HG03469 (cell line): ENCODE results near the gene PLEKHA8.

Experiments used
- ATAC-seq: cut with Tn5 transposase; IDR thresholded peaks from one replicate; pipeline ENCODE4 v1.9.1; 2021; ENCODE audit warnings: mild to moderate bottlenecking, moderate library complexity, moderate number of reproducible peaks; ENCODE audit not compliant: unreplicated experiment

PLEKHA8 gene

DNA sequence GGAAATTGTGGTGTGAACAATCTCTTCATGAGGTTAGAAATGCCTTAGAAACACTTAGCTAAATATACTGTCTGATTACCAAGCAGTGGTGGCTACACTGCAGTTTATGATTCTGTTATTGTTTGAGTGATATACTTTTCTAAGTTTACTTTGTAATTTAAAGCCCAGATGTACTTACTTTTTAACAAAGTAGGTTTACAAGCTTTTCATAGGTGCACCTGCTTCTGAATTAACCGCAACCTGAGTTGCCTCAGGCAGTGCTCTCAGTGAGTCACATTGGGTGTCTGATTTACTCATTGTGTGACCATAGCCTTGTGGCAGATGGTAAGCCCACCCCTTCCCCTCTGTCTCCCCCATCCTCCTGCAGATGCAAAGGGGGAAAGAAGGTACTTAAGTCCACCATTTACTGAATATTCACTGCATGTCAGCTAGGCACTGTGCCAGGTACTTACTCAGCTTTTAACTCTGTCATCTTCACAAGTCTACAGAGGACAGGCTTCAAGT lies 115.6 kb downstream of the PLEKHA8 start:
- no peak for ATAC-seq

DNA sequence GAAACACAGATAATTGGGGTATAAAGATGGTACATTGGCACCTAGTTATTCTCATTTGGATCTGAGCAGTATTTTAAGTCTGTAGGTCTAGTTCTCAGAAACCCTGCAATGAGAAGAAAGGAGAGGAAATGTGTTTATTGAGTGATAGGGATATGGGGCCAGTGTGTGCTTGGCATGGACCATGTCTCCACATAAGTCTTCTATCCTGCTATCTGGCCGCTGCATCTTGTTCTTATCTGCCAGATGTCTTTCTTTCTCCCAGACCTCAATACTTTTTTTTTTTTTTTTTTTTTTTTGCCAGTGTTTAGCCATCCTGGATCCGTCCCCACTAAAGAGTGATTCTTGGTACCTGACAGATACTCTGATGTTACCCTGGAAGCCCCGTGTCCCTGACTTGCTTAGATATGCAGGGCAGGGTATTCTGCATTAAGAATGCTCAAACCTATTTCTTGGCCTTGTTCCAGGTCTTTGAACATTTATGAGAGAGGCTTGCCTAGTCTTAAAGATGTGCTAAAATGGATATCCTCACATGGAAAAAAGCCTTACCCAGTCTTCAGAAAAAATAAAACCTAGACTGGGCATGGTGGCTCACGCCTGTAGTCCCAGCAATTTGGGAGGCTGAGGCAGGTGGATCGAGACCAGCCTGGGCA lies 116.6 kb downstream of the PLEKHA8 start:
- no peak for ATAC-seq

DNA sequence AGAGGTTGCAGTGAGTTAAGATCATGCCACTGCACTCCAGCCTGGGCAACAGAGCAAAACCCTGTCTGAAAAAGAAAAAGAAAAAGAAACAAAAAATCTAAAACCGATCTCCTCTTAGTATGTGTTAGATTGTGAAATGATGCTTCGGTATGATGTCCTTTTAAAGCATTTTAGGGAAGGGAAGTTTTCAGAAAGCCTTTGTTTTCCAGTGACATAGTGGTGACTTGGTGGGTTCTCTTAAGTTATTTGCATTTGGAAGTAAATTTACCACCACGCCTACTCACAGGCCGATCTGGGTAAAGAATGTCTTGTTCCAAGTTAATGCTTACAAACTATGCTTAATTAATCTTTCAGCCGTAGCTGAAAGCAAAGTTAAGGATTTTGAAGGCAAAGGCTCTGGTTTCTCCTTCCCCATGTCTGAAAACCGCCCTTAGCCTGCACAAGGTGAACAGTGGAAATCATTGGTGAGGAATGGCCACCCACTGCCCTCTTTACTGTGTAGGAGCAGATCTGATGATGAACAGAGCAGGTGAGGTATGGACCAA lies 117.3 kb downstream of the PLEKHA8 start:
- ATAC-seq, result no peak

DNA sequence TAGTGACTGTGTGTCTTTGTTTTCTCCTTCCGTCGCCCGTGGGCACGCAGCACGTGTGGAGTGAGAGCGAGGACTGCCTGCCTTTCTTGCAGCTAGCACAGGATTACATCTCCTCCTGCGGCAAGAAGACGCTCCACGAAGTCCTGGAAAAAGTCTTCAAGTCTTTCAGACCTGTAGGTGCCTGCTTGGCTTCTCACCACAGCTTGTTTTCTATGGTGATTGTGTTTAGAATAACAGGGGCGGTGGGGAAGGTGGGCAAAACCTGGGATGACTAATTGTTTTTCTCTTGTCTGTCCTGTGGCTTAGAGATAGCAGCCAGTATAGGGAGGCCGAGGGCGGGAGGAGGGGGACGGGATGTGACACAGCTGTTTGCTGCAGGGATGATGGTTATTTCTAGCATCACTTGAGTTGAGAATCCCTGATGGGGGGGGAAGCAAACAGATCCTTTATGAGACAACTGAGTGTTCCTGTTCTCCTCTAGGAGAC lies 118.0 kb downstream of the PLEKHA8 start:
- ATAC-seq, result no peak

DNA sequence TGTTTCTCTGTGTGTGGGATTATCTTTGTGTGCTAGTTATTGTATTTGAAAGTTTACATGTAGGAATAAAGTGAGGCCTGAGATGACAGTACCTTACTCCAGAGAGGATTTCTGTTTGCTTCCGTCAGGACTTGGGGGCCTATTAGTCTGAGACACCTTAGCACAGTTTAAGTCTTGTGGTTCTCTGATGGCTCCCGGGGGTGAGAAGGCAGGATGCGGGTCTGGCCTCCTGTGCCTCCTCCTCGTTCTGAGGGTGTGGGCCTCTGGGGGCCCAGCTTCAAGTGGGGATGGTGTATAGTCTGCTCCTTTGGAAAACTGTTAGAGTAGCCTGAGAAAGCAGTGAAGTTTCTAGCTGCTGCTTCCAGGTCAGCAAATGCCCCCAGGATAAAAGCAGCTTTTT lies 119.0 kb downstream of the PLEKHA8 start:
- no peak for ATAC-seq

DNA sequence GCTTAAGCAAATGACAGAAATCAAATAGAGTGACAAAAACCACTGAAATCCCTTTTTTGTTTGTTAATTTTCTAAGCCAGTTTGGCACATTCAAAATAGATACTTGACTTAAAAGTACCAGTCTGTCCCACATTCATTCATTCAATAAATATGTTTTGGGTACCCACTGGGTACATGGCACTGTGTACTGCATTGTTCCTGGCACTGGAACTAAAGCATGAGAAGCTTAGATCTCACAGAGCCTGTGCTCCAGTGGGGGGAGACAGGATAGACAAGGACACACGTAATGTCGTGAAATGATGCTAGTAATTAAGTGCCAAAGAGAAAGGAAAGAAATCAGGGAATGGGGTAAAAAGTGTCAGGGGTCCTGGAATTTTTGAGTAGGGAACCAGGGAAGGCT lies 119.6 kb downstream of the PLEKHA8 start:
- no peak for ATAC-seq

DNA sequence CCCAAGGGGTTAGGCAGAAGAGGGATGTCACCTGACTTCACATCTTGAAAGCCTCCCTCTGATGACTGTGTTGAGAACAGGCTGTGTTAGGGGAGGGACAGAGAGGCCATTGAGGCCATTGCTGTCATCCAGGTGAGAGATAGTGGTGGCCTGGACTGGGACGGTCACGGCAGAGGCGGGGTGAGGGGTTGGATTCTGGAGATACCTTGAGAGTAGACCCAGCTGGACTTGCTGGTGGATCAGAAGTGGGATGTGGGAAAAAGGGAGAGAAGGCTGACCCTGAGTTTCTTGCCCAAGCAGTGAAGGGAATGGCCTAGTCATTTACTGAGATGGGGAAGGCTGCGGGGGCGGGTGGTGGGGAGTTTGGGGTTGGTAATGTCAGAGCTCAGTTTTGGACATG lies 120.2 kb downstream of the PLEKHA8 start:
- ATAC-seq, result no peak

DNA sequence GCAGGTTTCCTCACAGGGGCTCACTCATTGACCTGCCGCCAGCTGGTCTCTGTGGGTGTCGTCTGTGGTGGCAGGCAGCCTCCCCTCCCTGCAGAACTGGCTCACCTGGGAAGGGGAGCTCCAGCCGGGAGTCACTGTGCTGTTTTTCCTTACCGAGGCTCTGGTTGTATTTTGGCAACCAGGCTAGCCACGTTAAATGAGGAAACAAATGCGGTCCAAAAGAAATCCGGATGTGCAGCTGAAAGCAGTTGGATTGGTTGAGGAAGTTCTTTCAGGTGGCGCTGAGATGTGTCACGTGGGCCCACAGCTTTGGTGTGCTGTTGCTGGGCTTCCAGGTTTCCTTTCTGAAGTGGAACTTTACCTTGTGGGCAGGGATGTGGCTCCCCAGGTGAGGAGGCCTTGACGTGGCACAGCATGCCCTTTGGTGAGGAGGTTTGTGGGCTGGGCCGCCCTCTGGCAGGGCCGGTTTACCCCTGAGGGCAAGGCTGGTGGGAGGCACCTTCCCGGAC lies 120.8 kb downstream of the PLEKHA8 start:
- no peak for ATAC-seq

DNA sequence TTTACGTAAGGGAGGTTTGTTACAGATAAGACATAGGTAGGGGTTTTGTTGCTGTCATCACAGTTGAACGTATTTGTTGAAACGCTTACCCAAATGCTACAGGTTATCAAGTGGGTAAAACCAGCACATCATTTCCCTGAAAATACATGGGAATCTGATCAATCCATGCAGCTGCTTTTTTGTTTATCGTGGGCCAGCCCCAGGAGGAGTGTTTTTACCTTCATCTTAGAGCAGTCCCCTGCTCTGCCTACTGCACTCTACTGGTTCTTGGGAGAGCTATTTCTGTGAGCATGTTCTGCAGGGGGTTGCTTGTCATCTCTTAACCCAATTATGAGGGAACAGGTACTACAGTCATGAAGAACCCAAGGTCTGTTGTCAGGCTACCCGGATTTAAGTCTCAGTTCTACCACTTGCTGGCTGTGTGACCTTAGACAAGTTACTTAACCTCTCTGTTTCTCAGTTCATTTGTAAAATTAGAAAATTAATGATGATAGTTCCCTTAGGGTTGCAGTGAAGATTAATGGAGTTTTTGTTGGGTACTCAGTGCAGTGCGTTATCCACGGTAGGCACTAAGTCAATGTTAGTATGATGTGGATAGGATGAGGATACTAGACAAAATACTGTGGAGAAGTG lies 121.5 kb downstream of the PLEKHA8 start:
- ATAC-seq, result no peak

DNA sequence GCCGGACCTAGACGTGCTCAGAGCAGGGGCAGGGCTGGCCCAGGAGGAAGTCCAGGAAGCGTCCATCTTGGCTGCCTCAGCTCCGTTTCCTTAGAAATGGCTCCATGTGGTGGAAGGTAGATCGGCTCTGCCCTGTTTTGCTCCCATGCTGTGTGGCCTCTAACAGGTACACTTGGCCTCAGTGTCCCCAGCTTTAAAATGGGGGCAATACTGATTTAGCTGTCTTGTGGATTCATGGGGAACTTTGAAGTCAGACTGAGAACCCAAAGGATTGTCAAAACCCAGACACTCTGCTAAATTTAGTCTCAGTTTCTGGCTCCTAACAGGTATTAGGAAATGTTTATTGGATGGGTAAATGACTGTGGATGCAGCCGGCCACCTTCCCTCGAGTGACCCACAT lies 122.5 kb downstream of the PLEKHA8 start:
- no peak for ATAC-seq

DNA sequence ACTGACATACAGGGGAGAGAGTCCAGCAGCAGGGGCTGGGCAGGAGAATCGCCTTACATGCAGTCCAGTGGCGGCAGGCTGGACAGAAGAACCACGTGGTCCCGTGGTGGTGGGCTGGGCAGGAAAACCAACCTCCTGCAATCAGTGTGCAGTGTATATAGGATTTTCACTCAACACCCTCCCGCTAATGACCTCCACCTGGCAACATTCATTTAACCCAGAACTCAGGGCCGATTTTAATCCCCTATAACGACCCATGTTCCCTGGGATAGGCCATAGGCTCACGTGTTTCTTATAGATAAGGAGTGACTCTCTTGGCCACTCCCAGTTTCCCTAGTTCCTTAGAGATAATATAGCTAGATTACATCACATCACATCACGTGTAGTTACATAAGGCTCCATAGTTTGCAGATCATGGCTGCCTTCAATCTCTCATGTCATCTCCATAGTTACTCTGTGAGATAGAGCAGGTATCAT lies 125.9 kb downstream of the PLEKHA8 start:
- no peak for ATAC-seq

DNA sequence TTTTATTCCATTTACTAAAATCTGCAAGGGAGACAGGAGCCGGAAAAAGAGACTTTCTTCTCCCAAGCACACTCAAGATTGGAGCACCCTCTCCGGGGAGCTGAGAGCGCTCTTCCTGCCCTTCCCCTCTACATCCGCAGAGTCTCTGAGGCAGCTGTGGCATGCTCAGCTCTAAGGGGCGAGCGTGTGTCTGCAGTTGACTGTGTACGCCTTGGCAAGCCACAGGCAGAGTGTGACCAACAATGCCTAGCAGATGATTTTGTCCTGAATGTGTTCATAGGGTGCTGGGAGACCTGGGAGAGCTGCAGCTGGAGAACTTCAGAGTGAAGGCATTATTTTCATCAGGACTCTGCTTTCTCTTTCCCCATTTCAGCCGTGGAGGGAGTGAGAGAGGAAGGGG lies 127.3 kb downstream of the PLEKHA8 start:
- ATAC-seq, result no peak

DNA sequence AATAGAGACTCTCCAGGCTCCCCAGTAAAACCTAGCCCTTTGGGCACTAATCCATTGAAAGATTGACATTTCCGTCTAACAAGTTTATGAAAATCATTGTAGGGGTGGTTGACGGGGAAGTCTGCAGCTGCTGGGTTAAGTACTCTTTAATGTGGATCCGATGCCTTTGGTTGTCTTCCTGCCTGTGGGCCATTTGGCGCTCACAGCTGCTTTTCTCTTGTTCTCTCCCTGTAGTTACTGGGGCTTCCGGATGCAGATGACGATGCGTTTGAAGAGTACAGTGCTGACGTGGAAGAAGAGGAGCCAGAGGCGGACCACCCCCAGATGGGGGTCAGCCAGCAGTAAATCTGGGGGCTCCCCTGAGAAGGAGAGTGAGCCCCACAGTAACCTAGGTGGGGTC lies 129.0 kb downstream of the PLEKHA8 start:
- no peak for ATAC-seq

DNA sequence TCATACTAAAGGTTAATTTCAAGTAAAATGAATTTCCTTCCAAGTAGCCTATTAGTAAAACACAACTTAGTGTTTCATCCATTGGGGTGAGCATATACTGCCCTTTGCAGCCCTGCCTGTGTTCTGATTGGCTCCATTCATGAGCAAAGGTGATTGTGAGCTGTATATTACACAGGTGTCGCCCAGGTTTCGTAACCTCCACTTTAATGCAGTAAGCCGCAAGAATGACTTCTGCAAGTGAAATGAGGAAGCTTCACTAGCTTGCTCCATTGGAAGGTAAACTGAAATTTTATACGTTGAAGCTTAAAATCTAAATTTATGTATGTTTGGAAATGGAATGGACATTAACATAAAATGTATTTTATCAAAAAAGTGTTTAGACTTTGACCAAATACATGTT lies 131.0 kb downstream of the PLEKHA8 start:
- no peak for ATAC-seq

DNA sequence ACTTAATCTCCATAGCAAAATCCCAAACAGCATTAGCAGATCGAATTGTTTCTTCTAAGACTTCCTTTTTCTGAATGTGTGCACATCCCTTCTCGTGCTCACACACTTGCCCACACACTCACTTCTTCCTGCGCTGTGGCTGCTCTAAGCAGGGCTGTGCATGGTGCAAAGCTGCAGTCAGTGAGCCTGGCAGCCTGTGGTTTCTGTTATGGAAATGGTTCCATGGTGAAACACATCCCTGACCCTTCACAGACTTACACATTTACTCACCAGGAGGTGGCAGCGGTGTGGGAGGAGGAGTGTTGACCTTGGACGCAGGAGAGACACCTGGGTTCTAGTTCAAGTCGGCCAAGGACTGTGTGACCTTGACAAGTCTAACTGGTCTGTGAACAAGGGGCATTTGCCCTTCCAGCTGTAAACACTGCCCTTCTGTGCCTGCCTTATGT lies 131.5 kb downstream of the PLEKHA8 start:
- no peak for ATAC-seq

DNA sequence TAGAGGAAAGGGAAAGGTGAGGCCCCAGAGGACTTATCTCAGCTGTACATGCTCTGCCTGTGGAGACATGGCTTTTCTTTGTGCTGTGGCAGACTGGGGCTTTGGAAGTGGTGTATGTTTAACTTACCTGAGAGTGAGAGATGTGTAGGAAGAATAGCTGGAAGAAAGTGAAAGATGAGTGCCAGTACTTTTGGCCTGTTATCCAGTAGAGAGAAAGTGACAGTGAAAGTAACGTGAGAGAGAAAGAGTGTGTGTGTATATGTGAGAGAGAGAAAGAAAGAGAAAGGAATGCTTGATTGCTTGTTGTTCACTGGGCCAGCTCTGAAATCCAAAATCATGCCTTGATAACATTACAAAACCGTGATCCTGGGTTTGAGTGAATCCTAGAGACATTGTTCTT lies 132.1 kb downstream of the PLEKHA8 start:
- ATAC-seq, result no peak

DNA sequence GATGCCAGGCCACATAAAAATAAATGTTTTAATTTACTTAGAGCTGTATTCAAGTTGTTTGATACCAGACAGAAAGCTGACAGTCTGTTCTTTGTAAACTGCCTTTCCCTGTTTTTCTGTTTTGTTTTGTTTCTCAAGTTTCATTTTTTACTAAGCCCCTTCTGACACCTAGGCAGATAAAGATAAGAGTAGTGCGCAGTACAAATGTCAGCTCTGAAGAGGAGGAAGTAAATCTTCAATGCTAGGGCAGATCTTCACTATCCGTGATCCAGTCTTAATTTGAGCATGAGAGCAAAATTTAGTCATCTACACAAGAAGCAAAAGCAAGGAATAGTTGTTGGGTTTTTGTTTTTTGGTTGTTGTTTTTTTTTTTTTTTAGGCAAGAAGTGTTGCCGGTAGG lies 133.9 kb downstream of the PLEKHA8 start:
- ATAC-seq, result no peak

DNA sequence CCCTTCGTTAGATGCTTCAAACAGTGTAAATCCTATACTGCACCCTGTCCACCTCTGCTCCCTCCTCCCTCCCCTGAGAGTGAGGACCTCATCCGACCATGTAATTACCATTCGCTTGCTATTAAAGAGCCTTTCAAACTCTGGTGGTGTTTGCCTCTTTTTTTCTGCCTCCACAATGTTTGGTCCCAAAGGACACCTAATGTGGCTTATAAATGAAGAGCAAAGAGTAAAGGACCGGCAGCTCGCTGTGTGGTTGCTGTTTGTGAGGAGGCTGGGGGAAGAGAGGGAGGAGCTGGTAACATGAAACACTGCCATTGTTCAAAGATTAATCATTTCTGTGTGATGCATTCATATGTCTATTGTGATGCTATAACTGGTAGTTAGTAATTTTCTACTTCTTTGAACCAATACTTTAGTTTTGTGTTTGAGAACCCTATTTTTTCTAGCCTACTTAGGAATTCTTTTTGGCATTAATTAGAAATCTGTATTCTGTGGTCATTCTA lies 134.5 kb downstream of the PLEKHA8 start:
- no peak for ATAC-seq

DNA sequence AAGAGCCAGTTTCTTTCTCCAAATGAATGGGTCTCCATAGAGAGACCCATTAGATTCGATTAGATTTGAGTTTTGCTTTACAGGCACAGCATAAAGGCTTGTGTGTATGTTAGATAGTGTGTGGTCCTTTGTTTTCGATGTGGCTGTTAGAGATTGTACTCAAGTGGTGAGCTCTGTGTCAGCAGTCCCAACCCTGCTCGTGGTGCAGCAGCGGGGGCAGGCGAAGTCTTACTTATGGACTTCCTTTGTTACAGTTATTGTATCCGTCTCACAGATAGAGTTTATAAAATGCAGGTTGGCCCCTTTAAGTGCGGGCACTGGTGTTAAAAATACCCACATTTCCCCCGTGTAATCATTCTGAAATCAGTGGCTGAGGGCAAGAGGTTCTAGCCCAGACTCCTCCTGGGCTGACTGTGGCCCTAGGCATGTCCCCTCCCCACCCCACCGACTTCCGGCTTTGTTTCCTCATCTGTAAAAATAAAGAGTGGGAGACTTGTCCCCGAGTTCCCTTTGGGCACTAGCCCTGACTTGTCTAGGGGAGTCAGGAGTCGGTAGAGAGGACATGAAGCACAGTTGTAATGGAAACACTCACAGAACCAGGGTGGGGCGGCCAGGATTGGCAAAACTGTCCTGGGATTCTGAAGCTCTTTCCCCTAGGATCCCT lies 135.2 kb downstream of the PLEKHA8 start:
- no peak for ATAC-seq

DNA sequence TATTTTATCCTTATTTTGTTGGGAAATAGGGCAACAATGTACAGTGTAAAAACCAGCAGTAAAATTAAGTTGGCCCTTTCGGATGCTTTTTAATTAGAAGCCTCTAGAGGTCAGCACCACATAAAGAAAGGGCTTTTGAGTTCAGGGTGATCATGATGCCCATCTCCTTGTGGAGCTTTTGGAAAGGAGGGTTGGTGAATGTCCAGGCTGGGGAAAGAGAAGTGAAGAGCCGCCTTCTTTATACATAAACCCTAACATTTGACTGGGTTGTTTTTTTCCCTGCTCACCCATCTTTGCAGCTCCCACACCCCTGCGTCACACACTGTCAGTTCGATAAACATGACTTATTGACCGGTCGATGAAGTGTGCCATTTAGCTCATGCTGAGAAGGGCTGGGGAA lies 136.4 kb downstream of the PLEKHA8 start:
- no peak for ATAC-seq

DNA sequence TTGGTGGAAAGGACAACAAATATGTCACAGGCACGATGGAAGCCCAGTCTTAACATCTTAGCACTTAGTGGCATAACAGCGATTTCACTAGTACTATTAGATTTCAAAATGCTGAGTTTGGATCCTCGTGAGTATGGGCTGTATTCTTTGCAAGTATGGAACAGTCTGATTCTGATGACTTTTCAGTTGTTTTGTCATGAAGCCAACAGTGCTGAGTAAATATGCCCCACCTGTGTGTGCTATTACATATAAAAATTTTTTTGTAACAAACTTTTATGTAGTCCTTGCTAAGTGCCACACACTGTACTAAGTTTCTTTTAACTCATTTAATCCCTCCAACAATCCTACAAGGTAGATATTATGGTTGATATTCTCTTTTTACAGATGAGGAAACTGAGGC lies 137.4 kb downstream of the PLEKHA8 start:
- no peak for ATAC-seq
